Right atrium auricular region (tissue), 2 donors: ENCODE measurements around the gene MTCL3.

Source experiments
- DNase-seq: peaks from one replicate; pipeline ENCODE4 v3.0.0-alpha.2; 2019; ENCODE audit warnings: low spot score
- H3K27ac ChIP-seq, 2 donors: fragments of 200-600 bp; sonication (generic); 1 replicate in 1 of 2; 2 replicates in 1 of 2; pipeline ENCODE4 v1.5.1; 2016 to 2019
- H3K27me3 ChIP-seq, 2 donors: fragments of 200-600 bp; sonication (generic); one replicate each; pipeline versions ENCODE4 v1.5.1 to v1.6.0; 2017 to 2019
- H3K36me3 ChIP-seq: fragments of 200-600 bp; sonication (generic); one replicate; pipeline ENCODE4 v1.5.1; 2016
- H3K4me1 ChIP-seq, 2 donors: fragments of 200-600 bp; sonication (generic); one replicate each; pipeline versions ENCODE4 v1.5.1 to v1.6.0; 2017 to 2019
- H3K4me3 ChIP-seq, 2 donors: fragments of 200-600 bp; sonication (generic); 1 replicate in 1 of 2; 2 replicates in 1 of 2; pipeline ENCODE4 v1.5.1; 2017 to 2019; ENCODE audit warnings: mild to moderate bottlenecking in 1 of 2, moderate library complexity in 1 of 2
- H3K9me3 ChIP-seq, 2 donors: fragments of 200-600 bp; sonication (generic); one replicate each; pipeline ENCODE4 v1.5.1; 2019
- CTCF ChIP-seq, 2 donors: fragments of 200-600 bp; sonication (generic); IDR thresholded peaks; one replicate each; pipeline ENCODE4 v1.5.1; 2019; ENCODE audit warnings: antibody characterized with exemption in 2 of 2

Gene MTCL3

GRCh38 chr6:127458817-127459216 is 60.3 kb downstream of the MTCL3 start:
- peak; percentile 80 for DNase-seq
- TF ChIP-seq CTCF (IDR thresholded peaks at IDR 0.05), result no peak
- Histone ChIP-seq H3K36me3 (no peaks in the 10 kb centered on the region), H3K9me3 (no peaks in the 10 kb centered on the region), H3K27ac (peak overlapping the region; percentile 68 to 82), H3K4me1 (peaks cover 0 to 5% of the 10 kb centered on the region in 2 donors), H3K27me3 (no peaks in the 10 kb centered on the region), H3K4me3 (peak overlapping the region; percentile 30 to 33)

GRCh38 chr6:127458222-127458621 is 60.9 kb downstream of the MTCL3 start:
- Histone ChIP-seq H3K9me3 (no peaks in the 10 kb centered on the region), H3K27ac (peak overlapping the region; percentile 19 to 82), H3K27me3 (no peaks in the 10 kb centered on the region), H3K36me3 (no peaks in the 10 kb centered on the region), H3K4me1 (peaks cover 0 to 5% of the 10 kb centered on the region in 2 donors), H3K4me3 (peak overlapping the region in 1 of 2 donors; percentile 33)
- TF ChIP-seq CTCF (IDR thresholded peaks at IDR 0.05), result no peak
- no peak for DNase-seq

GRCh38 chr6:127457456-127458064 is 61.6 kb downstream of the MTCL3 start:
- Histone ChIP-seq H3K9me3 (no peaks in the 10 kb centered on the region), H3K36me3 (no peaks in the 10 kb centered on the region), H3K27me3 (no peaks in the 10 kb centered on the region), H3K4me3 (no peak overlapping the region), H3K27ac (peak overlapping the region; percentile 38 to 82), H3K4me1 (peaks cover 0 to 5% of the 10 kb centered on the region in 2 donors)
- TF ChIP-seq CTCF (IDR thresholded peaks at IDR 0.05), result no peak
- DNase-seq, result no peak

GRCh38 chr6:127456465-127456864 is 62.7 kb downstream of the MTCL3 start:
- Histone ChIP-seq H3K27ac (peak overlapping the region in 1 of 2 donors; percentile 82), H3K4me3 (no peak overlapping the region), H3K9me3 (no peaks in the 10 kb centered on the region), H3K36me3 (no peaks in the 10 kb centered on the region), H3K27me3 (no peaks in the 10 kb centered on the region), H3K4me1 (peaks cover 0 to 5% of the 10 kb centered on the region in 2 donors)
- TF ChIP-seq CTCF (IDR thresholded peaks at IDR 0.05), result no peak
- no peak for DNase-seq

GRCh38 chr6:127453845-127454619 is 65.1 kb downstream of the MTCL3 start:
- Histone ChIP-seq H3K9me3 (no peaks in the 10 kb centered on the region), H3K27me3 (no peaks in the 10 kb centered on the region), H3K36me3 (peaks cover 2% of the 10 kb centered on the region), H3K27ac (no peak overlapping the region), H3K4me1 (peaks cover 0 to 5% of the 10 kb centered on the region in 2 donors), H3K4me3 (no peak overlapping the region)
- no peak for DNase-seq
- no peak for TF ChIP-seq CTCF (IDR thresholded peaks at IDR 0.05)
